Right atrium auricular region (tissue), 2 donors: ENCODE results near the gene PALLD. TPM values are rescaled to one million over a fixed set of nuclear protein-coding genes. Genes with fewer than 3 reads are reported as not detected.
"Not testable (repeated sequence)": the region's sequence is repeated elsewhere in the genome, so short reads cannot be mapped to it uniquely, and the experiment has no call there.

Experiments
- DNase-seq: peaks from one replicate; pipeline ENCODE4 v3.0.0-alpha.2; 2019; ENCODE audit warnings: low spot score
- H3K27ac ChIP-seq, 2 donors: fragments of 200-600 bp; sonication (generic); 1 replicate in 1 of 2; 2 replicates in 1 of 2; pipeline ENCODE4 v1.5.1; 2016 to 2019
- H3K27me3 ChIP-seq, 2 donors: fragments of 200-600 bp; sonication (generic); one replicate each; pipeline versions ENCODE4 v1.5.1 to v1.6.0; 2017 to 2019
- H3K36me3 ChIP-seq: fragments of 200-600 bp; sonication (generic); one replicate; pipeline ENCODE4 v1.5.1; 2016
- H3K4me1 ChIP-seq, 2 donors: fragments of 200-600 bp; sonication (generic); one replicate each; pipeline versions ENCODE4 v1.5.1 to v1.6.0; 2017 to 2019
- H3K4me3 ChIP-seq, 2 donors: fragments of 200-600 bp; sonication (generic); 1 replicate in 1 of 2; 2 replicates in 1 of 2; pipeline ENCODE4 v1.5.1; 2017 to 2019; ENCODE audit warnings: mild to moderate bottlenecking in 1 of 2, moderate library complexity in 1 of 2
- H3K9me3 ChIP-seq, 2 donors: fragments of 200-600 bp; sonication (generic); one replicate each; pipeline ENCODE4 v1.5.1; 2019
- CTCF ChIP-seq, 2 donors: fragments of 200-600 bp; sonication (generic); IDR thresholded peaks; one replicate each; pipeline ENCODE4 v1.5.1; 2019; ENCODE audit warnings: antibody characterized with exemption in 2 of 2
- total RNA-seq, 2 donors: library from RNA; depleted of rRNA; stranded (reverse); fragments of >200 nt; gene quantifications; one replicate each; pipeline ENCODE4 v1.1.0, GENCODE V29; 2016

The PALLD gene
- total RNA-seq, 2 donors from 2014 or later, result 764 to 782 TPM

GRCh38 chr4:168696826-168697225 lies 200.0 kb downstream of the PALLD start:
- H3K27me3 ChIP-seq, result no peaks in the 10 kb centered on the region
- no peak overlapping the region for H3K4me3 ChIP-seq
- H3K27ac ChIP-seq, result no peak overlapping the region
- no peaks in the 10 kb centered on the region for H3K36me3 ChIP-seq
- H3K4me1 ChIP-seq, result peaks cover 0 to 8% of the 10 kb centered on the region in 2 donors
- no peaks in the 10 kb centered on the region for H3K9me3 ChIP-seq
- no peak for DNase-seq
- TF ChIP-seq CTCF (IDR thresholded peaks at IDR 0.05), result no peak

GRCh38 chr4:168699224-168699878 lies 202.5 kb downstream of the PALLD start:
- H3K4me3 ChIP-seq, result no peak overlapping the region
- no peak for DNase-seq
- no peak overlapping the region for H3K27ac ChIP-seq
- H3K4me1 ChIP-seq, result no peaks in the 10 kb centered on the region
- no peaks in the 10 kb centered on the region for H3K36me3 ChIP-seq
- H3K27me3 ChIP-seq, result no peaks in the 10 kb centered on the region
- H3K9me3 ChIP-seq, result no peaks in the 10 kb centered on the region
- no peak for TF ChIP-seq CTCF (IDR thresholded peaks at IDR 0.05)

GRCh38 chr4:168701061-168701460 lies 204.2 kb downstream of the PALLD start:
- Histone ChIP-seq H3K27ac (no peak overlapping the region), H3K36me3 (no peaks in the 10 kb centered on the region), H3K9me3 (no peaks in the 10 kb centered on the region), H3K4me3 (no peak overlapping the region), H3K4me1 (no peaks in the 10 kb centered on the region), H3K27me3 (no peaks in the 10 kb centered on the region)
- DNase-seq, result no peak
- TF ChIP-seq CTCF (IDR thresholded peaks at IDR 0.05), result no peak

GRCh38 chr4:168702581-168703087 lies 205.8 kb downstream of the PALLD start:
- DNase-seq, H3K36me3 ChIP-seq, H3K4me1 ChIP-seq, H3K9me3 ChIP-seq, H3K4me3 ChIP-seq, H3K27ac ChIP-seq, H3K27me3 ChIP-seq: not testable (repeated sequence)

- Histone ChIP-seq H3K36me3 (no peaks in the 10 kb centered on the region), H3K27me3 (no peaks in the 10 kb centered on the region), H3K4me1 (peaks cover 0 to 2% of the 10 kb centered on the region in 2 donors), H3K9me3 (no peaks in the 10 kb centered on the region), H3K4me3 (no peak overlapping the region), H3K27ac (no peak overlapping the region)
- DNase-seq, result no peak
- TF ChIP-seq CTCF (IDR thresholded peaks at IDR 0.05), result no peak
Measured at GRCh38 chr4:168705121-168705520, 208.3 kb downstream of the PALLD start.

- H3K4me3 ChIP-seq, result no peak overlapping the region
- no peaks in the 10 kb centered on the region for H3K36me3 ChIP-seq
- H3K27me3 ChIP-seq, result no peaks in the 10 kb centered on the region
- H3K27ac ChIP-seq, result no peak overlapping the region
- no peaks in the 10 kb centered on the region for H3K9me3 ChIP-seq
- no peak for TF ChIP-seq CTCF (IDR thresholded peaks at IDR 0.05)
- DNase-seq, result no peak
- peaks cover 0 to 23% of the 10 kb centered on the region in 2 donors for H3K4me1 ChIP-seq
Measured at GRCh38 chr4:168707205-168707604, 210.4 kb downstream of the PALLD start.
